ENCODE results near the gene TTC23L. TPM values are rescaled to one million over a fixed set of nuclear protein-coding genes. Genes with fewer than 3 reads are reported as not detected.

Gene TTC23L
- total and polyA plus RNA-seq, 4 donors = 4.1 to 6.1 (median 4.9) TPM

GRCh38 chr5:34932947-34933346 is 94.0 kb downstream of the TTC23L start:
- DNase-seq (ENCODE audit: low read depth in 4 of 6, low spot score in 6 of 6) = no peak
- Histone ChIP-seq H3K4me3 (ENCODE audit: low read depth, low read length) (no peak overlapping the region), H3K4me1 (ENCODE audit: control insufficient read depth, insufficient read depth, low read length) (peaks cover 3% of the 10 kb centered on the region), H3K27ac (ENCODE audit: low read depth, low read length) (no peak overlapping the region), H3K9me3 (ENCODE audit: control insufficient read depth, insufficient read depth, low read length) (no peaks in the 10 kb centered on the region), H3K36me3 (ENCODE audit: control insufficient read depth, insufficient read depth, low read length) (peaks cover 16% of the 10 kb centered on the region), H3K27me3 (ENCODE audit: control insufficient read depth, insufficient read depth, low read length) (no peaks in the 10 kb centered on the region)
- WGBS (ENCODE audit: insufficient coverage) = 100% methylated on average over 1 of the region's 2 CpGs

GRCh38 chr5:34941936-34942335 is 103.0 kb downstream of the TTC23L start:
- 74% methylated on average over 3 of the region's 3 CpGs for WGBS (ENCODE audit: insufficient coverage)
- H3K9me3 ChIP-seq (ENCODE audit: control insufficient read depth, insufficient read depth, low read length) = no peaks in the 10 kb centered on the region

GRCh38 chr5:34944044-34944443 is 105.1 kb downstream of the TTC23L start:
- WGBS (ENCODE audit: insufficient coverage) = no CpG with 5 or more reads among the region's 2 CpGs

More at GRCh38 chr5:34941936-34942335, 103.0 kb downstream of the TTC23L start:
- no peaks in the 10 kb centered on the region for H3K27me3 ChIP-seq (ENCODE audit: control insufficient read depth, insufficient read depth, low read length)
- DNase-seq (ENCODE audit: low read depth in 4 of 6, low spot score in 6 of 6) = no peak
- no peak overlapping the region for H3K27ac ChIP-seq (ENCODE audit: low read depth, low read length)
- H3K4me3 ChIP-seq (ENCODE audit: low read depth, low read length) = no peak overlapping the region
- peaks cover 34% of the 10 kb centered on the region for H3K36me3 ChIP-seq (ENCODE audit: control insufficient read depth, insufficient read depth, low read length)
- H3K4me1 ChIP-seq (ENCODE audit: control insufficient read depth, insufficient read depth, low read length) = no peaks in the 10 kb centered on the region

GRCh38 chr5:34944460-34945047 is 105.6 kb downstream of the TTC23L start:
- H3K9me3 ChIP-seq (ENCODE audit: control insufficient read depth, insufficient read depth, low read length) = no peaks in the 10 kb centered on the region
- H3K36me3 ChIP-seq (ENCODE audit: control insufficient read depth, insufficient read depth, low read length) = peaks cover 16% of the 10 kb centered on the region
- no peak for DNase-seq (ENCODE audit: low read depth in 4 of 6, low spot score in 6 of 6)
- H3K4me1 ChIP-seq (ENCODE audit: control insufficient read depth, insufficient read depth, low read length) = no peaks in the 10 kb centered on the region
- no peaks in the 10 kb centered on the region for H3K27me3 ChIP-seq (ENCODE audit: control insufficient read depth, insufficient read depth, low read length)
- no peak overlapping the region for H3K4me3 ChIP-seq (ENCODE audit: low read depth, low read length)
- H3K27ac ChIP-seq (ENCODE audit: low read depth, low read length) = no peak overlapping the region
- 85% methylated on average over 4 of the region's 11 CpGs for WGBS (ENCODE audit: insufficient coverage)

More at GRCh38 chr5:34944044-34944443, 105.1 kb downstream of the TTC23L start:
- H3K4me3 ChIP-seq (ENCODE audit: low read depth, low read length) = no peak overlapping the region
- H3K27me3 ChIP-seq (ENCODE audit: control insufficient read depth, insufficient read depth, low read length) = no peaks in the 10 kb centered on the region
- peaks cover 20% of the 10 kb centered on the region for H3K36me3 ChIP-seq (ENCODE audit: control insufficient read depth, insufficient read depth, low read length)
- no peaks in the 10 kb centered on the region for H3K4me1 ChIP-seq (ENCODE audit: control insufficient read depth, insufficient read depth, low read length)
- H3K27ac ChIP-seq (ENCODE audit: low read depth, low read length) = no peak overlapping the region
- no peak for DNase-seq (ENCODE audit: low read depth in 4 of 6, low spot score in 6 of 6)
- no peaks in the 10 kb centered on the region for H3K9me3 ChIP-seq (ENCODE audit: control insufficient read depth, insufficient read depth, low read length)

Other genes with a start within 250 kb of the TTC23L start
- gene RAI14, start 182.8 kb upstream of the TTC23L start, total RNA-seq = 10 to 100 TPM; 36.0 to 48.8 TPM
- gene RAI14, start 182.8 kb upstream of the TTC23L start, polyA plus RNA-seq (ENCODE audit: insufficient read length in 2 of 2) = 10 to 100 TPM; 17.3 to 17.9 TPM
- gene RAD1, start 76.3 kb downstream of the TTC23L start, total RNA-seq = 10 to 100 TPM; 24.8 to 46.4 TPM
- 10 to 100 TPM; 26.1 to 26.4 TPM for gene RAD1, start 76.3 kb downstream of the TTC23L start, polyA plus RNA-seq (ENCODE audit: insufficient read length in 2 of 2)
- gene BRIX1, start 76.5 kb downstream of the TTC23L start, total RNA-seq = 10 to 100 TPM; 30.1 to 33.5 TPM
- gene BRIX1, start 76.5 kb downstream of the TTC23L start, polyA plus RNA-seq (ENCODE audit: insufficient read length in 2 of 2) = 10 to 100 TPM; 32.9 to 35.7 TPM
- 10 to 100 TPM; 28.4 to 32.0 TPM for gene DNAJC21, start 90.4 kb downstream of the TTC23L start, total RNA-seq
- 10 to 100 TPM; 34.5 to 35.3 TPM for gene DNAJC21, start 90.4 kb downstream of the TTC23L start, polyA plus RNA-seq (ENCODE audit: insufficient read length in 2 of 2)
- gene AGXT2, start 208.8 kb downstream of the TTC23L start, total RNA-seq = under 1 TPM in 1 of 2 donors, not detected in 1; 0.11 TPM
- under 1 TPM in 1 of 2 donors, not detected in 1; 0.21 TPM for gene AGXT2, start 208.8 kb downstream of the TTC23L start, polyA plus RNA-seq (ENCODE audit: insufficient read length in 2 of 2)

Data from spinal cord (tissue), 10 donors.